Measurements from ENCODE around the gene ZNF385C.

- TF ChIP-seq CTCF (conservative IDR thresholded peaks at IDR 0.05) = no peak
- no peak for TF ChIP-seq EZH2 (IDR thresholded peaks at IDR 0.05; ENCODE audit: low read depth)
These were observed 8.9 kb upstream of the ZNF385C start for GRCh38 chr17:42107124-42107523.

All from PC-9 (cell line).